Omental fat pad (tissue), 4 donors: ENCODE results near the gene NRG2. TPM values are rescaled to one million over a fixed set of nuclear protein-coding genes. Genes with fewer than 3 reads are reported as not detected.

Experiments
- ATAC-seq: fragments of 150-250 bp; one replicate; pipeline ENCODE4 v1.9.1; 2016; ENCODE audit warnings: mild to moderate bottlenecking, moderate library complexity; ENCODE audit not compliant: low FRiP score
- DNase-seq: peaks from one replicate; pipeline ENCODE4 v3.0.0-alpha.2; 2019; ENCODE audit warnings: low spot score
- total RNA-seq, 4 donors: library from RNA; depleted of rRNA; stranded (reverse); fragments of >200 nt; gene quantifications; one replicate each; pipeline ENCODE4 v1.1.0, GENCODE V29; 2016
- TF ChIP-seq, protein P1 (sequence below), 3 donors: fragments of 450-650 bp; IDR thresholded peaks; one replicate each; pipeline ENCODE4 v1.5.1; 2016 to 2017; ENCODE audit warnings: antibody characterized with exemption in 3 of 3, mild to moderate bottlenecking in 3 of 3, moderate library complexity in 2 of 3

NRG2 gene
- total RNA-seq, 4 donors from 2014 or later, result 2.3 to 16.9 (median 5.9) TPM

DNA sequence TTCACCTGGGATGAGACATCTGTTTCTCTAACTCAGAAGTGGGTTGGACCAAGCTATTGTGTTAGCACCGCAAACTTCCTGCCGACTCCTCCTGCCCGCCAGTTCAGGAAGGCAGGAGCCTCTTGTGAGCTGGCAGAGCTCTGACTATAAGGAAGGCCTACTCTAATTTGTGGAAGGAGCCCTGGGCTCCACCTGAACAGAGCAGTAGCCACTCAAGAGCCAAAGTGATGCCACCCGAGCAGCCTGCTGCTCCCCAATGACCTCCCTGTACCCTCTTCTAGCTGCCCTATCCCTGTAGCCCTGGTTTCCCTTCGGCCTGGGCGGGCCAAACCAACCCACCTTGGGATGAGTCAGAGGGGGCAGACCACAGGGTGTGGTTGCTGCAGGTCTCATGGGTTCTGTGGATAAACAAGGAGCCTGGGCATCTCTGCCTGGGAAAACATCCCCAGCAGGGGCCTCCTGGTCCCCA lies 165.9 kb downstream of the NRG2 start:
- TF ChIP-seq, protein P1, sequence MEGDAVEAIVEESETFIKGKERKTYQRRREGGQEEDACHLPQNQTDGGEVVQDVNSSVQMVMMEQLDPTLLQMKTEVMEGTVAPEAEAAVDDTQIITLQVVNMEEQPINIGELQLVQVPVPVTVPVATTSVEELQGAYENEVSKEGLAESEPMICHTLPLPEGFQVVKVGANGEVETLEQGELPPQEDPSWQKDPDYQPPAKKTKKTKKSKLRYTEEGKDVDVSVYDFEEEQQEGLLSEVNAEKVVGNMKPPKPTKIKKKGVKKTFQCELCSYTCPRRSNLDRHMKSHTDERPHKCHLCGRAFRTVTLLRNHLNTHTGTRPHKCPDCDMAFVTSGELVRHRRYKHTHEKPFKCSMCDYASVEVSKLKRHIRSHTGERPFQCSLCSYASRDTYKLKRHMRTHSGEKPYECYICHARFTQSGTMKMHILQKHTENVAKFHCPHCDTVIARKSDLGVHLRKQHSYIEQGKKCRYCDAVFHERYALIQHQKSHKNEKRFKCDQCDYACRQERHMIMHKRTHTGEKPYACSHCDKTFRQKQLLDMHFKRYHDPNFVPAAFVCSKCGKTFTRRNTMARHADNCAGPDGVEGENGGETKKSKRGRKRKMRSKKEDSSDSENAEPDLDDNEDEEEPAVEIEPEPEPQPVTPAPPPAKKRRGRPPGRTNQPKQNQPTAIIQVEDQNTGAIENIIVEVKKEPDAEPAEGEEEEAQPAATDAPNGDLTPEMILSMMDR (IDR thresholded peaks at IDR 0.05), result no peak
- DNase-seq (no peak), ATAC-seq (no peak)

DNA sequence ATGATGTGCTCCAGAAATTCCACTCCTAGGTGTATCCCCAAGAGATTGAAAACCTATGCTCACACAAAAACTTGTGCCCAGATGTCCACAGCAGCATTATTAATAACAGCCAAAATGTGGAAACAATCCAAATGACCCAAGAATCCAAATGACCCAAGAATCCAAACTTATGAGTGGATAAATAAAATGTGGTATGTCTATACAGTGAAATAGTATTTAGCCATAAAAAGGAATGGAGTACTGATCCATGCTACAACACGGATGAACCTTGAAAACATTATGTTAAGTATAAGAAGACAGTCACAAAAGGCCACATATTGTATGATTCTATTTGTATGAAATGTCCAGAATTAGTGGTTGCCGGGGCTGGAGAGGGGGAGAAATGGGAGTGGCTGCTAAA lies 167.1 kb downstream of the NRG2 start:
- TF ChIP-seq, protein P1 (IDR thresholded peaks at IDR 0.05), result no peak
- no peak for DNase-seq
- ATAC-seq, result no peak

DNA sequence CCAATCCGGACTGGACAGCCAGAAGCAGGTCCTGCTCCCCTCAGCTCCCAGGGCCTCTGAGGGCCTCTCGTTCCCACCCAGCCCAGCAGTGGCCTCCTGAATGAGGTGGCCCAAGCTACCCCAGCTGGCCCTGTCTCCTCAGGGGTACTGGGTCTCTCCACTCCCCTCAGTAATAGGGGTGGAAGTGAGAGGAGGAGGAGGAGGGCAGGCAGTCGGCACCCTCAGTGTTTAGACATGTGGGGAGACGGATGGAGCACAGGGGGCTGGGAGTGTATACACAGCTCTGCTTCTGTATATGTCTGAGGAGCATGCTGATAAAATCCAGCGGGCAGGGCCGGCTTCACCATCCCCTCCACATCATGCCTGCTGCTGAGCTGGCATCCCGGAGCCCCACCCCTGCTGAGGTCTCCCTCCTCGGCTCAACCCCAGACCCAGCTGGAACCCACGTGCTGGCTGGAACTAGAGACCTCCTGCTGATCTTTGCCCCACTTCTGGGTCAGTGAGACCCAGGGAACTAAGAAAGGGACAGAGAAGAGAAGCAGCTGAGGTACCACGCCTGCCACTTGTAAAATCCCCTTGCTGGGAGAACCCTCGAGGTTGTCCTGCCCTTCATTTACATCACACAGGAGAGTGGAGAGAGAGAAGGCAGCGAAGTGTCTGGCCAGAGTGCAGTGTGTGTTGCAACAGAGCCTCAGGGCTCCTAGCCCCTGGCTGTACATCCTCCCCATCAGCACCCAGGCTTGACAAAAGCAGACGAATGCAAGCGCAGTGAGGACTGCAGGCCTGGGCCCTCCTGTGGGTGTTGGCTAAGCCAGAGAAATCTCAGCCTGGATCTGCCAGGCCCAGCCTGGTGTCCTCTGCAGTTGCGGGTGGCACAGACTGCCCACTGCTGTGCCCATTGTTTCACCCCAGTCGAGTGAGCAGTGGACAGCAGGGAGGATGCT lies 170.0 kb downstream of the NRG2 start:
- no peak for DNase-seq
- ATAC-seq, result no peak
- TF ChIP-seq, protein P1 (IDR thresholded peaks at IDR 0.05), result no peak

DNA sequence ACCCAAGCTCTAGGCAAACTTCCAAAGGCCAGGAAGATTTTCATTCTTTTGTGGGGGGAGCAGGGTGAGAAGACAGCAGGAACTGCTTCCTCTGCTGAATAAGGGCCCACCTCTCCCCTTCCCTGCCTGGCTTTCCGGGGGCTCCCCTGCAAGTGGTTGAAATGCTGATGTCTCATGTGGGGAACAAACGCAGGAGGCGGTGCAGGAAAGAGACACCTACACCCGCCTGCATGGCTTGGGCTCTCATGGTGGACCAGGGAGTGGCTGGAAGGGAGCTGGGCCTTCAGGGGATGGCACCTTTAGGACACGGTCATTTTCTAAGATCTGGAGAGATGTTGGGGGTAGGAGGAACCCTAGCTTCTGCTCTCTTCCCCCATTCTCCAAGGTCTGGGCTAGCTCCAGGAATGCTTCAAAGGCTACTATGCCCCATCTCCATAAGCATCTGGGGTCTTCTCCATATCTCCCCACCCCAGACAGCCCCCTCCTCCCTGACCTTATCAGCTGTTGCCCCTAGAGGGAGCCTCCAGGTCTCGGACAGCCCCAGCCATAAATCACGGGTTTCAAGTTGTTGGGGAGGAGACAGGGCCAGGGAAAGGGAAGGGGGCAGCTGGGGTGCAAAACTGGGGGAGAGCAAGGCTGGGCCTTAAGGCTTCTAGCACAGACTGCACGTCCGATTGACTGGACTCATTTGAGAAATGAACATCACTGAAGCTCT lies 170.9 kb downstream of the NRG2 start:
- TF ChIP-seq, protein P1 (IDR thresholded peaks at IDR 0.05), result no peak
- DNase-seq (no peak), ATAC-seq (no peak)

DNA sequence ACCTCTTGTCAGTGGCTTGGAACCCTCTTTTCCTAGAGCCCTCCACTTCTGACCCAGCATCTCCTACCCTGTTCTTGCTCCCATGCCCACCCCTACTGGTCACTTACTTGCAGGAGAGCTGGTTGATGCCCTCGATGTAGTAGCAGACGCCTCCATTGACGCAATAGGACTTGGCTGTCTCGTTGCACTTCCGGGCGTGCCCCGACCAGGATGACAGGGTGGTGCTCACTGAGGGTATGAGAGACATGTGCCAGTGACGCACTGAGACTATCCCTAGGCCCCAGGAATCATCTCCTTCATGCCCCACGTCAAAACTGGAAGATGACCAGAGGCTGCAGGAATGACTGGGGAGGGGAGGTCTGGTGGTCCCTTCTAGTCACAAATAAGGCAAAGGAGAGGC lies 171.5 kb downstream of the NRG2 start:
- DNase-seq (no peak), ATAC-seq (no peak)
- TF ChIP-seq, protein P1 (IDR thresholded peaks at IDR 0.05), result no peak

DNA sequence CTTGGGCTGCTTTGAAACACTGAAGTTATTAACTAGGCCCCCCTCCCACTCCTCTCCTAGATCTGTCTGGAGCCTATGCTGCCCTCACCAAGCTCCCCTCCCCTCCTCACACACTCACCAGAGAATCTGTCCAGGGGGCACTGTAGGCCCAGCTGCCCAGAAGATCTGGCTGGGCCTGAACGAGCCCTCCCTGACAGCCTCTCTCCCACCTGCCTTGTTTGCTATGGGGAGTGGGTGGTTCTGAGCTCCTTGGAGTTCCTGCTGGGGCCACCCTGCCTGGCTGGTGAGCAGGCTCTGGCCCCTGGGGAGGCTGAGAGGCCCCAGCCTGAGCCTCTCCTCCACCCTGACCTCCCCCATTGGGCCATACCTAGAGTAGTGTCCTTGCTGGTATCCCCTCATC lies 172.4 kb downstream of the NRG2 start:
- DNase-seq, result no peak
- no peak for ATAC-seq
- TF ChIP-seq, protein P1 (IDR thresholded peaks at IDR 0.05), result no peak
